GM18499 (cell line): Measurements from ENCODE around the gene SCT.

Source experiments
- ATAC-seq: cut with Tn5 transposase; IDR thresholded peaks from one replicate; pipeline ENCODE4 v1.9.1; 2021; ENCODE audit warnings: moderate number of reproducible peaks; ENCODE audit not compliant: insufficient read depth, unreplicated experiment

Gene SCT

GRCh38 chr11:612201-612960 lies 14.6 kb downstream of the SCT start:
- no peak for ATAC-seq

GRCh38 chr11:611001-611996 lies 15.7 kb downstream of the SCT start:
- ATAC-seq, result no peak

DNA sequence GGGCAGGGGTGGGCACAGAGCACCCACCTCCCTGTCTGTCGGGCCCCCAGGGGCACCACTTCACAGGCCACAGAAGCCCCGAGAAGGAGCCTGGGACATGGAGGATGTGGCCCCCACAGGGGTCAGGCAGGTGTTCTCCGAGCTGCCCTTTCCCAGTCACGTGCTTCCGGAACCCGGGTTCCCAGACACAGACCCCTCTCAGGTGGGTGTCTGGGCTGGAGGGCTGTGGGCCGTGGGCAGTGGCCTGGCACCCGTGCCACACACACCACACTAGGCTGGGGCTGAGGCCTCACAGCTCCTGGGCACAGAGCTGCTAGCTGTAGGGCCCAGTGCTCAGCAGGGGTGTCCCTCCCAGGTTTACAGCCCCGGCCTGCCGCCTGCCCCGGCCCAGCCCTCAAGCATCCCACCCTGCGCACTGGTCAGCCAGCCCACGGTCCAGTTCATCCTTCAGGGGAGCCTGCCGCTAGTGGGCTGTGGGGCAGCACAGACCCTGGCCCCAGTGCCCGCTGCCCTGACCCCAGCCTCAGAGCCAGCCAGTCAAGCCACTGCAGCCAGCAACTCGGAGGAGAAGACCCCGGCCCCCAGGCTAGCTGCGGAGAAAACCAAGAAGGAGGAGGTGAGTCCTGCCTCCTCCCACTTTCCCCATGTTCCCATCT lies 16.7 kb downstream of the SCT start:
- no peak for ATAC-seq

DNA sequence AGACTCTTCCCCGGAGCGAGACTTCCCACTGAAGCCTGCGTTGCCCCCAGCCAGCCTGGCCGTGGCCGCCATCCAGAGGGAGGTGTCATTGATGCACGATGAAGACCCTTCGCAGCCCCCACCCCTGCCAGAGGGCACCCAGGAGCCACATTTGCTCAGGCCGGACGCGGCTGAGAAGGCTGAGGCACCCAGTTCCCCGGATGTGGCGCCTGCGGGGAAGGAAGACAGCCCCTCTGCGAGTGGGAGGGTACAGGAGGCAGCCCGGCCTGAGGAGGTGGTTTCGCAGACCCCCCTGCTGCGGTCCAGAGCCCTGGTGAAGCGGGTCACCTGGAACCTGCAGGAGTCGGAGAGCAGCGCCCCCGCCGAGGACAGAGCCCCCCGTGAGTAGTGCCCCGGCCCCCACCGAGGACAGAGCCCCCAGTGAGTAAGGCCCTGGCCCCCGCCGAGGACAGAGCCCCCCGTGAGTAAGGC lies 17.6 kb downstream of the SCT start:
- ATAC-seq, result no peak

DNA sequence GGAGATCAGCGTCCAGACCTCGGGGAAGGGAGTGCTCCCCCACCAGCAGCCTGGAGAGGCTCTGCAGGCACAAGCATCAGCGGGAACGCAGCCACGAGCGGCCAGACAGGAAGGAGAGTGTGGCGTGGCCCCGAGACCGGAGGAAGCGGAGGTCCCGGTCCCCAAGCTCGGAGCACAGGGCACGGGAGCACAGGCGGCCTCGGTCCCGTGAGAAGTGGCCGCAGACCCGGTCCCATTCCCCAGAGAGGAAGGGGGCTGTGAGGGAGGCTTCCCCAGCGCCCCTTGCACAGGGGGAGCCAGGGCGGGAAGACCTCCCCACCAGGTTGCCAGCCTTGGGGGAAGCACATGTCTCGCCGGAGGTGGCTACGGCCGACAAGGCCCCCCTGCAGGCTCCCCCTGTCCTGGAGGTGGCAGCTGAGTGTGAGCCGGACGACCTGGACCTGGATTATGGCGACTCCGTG lies 18.2 kb downstream of the SCT start:
- no peak for ATAC-seq

DNA sequence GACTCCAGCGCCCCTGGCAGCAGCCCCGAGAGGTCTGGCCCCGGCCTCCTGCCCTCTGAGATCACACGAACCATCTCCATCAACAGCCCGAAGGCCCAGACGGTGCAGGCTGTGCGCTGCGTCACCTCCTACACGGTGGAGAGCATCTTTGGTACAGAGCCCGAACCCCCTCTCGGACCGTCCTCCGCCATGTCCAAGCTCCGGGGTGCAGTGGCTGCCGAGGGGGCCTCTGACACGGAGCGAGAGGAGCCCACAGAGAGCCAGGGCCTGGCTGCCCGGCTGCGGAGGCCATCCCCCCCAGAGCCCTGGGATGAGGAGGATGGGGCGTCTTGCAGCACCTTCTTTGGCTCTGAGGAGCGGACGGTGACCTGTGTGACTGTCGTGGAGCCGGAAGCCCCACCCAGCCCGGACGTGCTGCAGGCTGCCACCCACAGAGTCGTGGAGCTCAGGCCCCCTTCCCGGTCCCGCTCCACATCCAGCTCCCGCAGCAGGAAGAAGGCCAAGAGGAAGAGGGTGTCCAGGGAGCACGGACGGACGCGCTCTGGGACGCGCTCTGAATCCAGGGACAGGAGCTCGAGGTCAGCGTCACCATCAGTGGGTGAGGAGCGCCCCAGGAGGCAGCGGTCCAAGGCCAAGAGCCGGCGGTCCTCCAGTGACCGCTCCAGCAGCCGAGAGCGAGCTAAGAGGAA lies 18.9 kb downstream of the SCT start:
- ATAC-seq, result no peak

DNA sequence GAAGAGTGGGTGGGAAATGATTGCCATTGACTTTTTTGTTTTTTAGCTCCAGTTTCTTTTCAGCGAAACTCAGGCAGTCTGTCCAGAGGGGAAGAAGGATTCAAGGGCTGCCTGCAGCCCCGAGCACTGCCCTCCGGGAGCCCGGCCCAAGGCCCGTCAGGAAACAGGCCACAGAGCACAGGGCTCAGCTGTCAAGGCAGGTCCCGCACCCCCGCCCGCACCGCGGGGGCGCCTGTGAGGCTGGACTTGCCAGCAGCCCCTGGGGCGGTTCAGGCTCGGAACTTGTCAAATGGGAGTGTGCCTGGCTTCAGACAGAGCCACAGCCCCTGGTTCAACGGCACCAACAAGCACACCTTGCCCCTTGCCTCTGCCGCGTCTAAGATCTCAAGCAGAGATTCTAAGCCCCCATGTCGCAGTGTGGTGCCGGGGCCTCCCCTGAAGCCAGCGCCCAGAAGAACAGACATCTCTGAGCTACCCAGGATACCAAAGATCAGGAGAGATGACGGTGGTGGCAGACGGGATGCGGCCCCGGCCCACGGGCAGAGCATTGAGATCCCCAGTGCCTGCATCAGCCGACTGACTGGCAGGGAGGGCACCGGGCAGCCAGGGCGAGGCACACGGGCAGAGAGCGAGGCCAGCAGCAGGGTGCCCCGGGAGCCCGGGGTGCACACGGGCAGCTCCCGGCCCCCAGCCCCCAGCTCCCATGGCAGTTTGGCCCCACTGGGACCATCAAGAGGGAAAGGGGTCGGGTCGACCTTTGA lies 19.8 kb downstream of the SCT start:
- ATAC-seq, result no peak

- ATAC-seq, result no peak
Observed at GRCh38 chr11:606245-606644, 20.7 kb downstream of the SCT start.

DNA sequence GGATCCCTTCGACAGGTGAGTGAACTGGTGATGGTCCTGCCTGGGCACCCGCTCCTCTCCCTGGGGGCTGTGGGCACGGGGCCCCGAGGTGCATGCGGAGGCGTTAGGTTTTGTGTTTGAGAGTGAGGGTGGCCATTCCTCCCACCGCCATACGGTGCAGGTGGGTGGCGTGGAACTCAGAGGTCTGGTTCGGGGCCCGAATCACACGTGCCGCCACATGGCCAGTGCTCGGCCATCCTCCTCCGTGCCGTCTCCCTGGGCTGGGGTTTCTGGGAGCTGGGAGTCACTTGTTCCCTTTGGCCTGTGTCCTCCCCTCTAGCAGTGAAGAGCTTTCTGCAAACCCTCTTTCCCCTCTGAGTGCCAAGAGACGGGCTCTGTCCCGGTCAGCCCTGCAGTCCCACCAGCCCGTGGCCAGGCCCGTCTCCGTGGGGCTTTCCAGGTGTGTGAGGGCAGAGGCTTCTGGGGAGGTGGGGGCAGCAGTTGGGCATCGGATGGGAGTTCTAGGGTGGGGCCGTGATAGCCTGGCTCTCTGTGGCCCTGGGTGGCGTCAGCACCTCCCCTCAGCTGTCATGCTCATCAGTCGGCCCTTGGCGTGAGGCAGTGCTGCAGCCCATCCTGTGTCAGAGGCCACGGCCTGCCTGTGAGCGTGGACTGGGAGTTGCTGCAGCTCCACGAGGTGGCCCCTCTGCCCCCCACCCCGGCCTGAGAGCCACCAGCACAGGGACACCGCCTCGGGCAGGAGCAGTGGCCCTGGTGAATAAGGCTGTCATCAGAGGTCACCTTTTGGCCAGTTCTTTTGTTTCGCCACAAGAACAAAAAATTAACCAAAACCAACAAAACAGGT lies 21.5 kb downstream of the SCT start:
- ATAC-seq, result no peak

DNA sequence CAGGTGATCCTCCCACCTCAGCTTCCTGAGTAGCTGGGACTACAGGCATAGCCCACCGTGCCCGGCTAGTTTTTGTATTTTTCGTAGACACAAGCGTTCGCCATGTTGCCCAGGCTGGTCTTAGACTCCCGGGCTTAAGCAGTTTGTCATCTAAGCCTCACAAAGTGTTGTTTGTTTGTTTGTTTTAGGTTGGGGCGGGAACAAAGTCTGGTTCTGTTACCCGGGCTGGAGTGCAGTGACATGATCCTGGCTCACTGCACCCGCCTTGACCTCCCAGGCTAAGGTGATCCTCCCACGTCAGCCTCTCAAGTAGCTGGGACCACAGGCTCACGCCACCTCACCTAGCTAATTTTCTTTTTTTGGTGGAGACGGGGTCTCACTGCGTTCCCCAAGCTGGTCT lies 23.8 kb downstream of the SCT start:
- no peak for ATAC-seq

DNA sequence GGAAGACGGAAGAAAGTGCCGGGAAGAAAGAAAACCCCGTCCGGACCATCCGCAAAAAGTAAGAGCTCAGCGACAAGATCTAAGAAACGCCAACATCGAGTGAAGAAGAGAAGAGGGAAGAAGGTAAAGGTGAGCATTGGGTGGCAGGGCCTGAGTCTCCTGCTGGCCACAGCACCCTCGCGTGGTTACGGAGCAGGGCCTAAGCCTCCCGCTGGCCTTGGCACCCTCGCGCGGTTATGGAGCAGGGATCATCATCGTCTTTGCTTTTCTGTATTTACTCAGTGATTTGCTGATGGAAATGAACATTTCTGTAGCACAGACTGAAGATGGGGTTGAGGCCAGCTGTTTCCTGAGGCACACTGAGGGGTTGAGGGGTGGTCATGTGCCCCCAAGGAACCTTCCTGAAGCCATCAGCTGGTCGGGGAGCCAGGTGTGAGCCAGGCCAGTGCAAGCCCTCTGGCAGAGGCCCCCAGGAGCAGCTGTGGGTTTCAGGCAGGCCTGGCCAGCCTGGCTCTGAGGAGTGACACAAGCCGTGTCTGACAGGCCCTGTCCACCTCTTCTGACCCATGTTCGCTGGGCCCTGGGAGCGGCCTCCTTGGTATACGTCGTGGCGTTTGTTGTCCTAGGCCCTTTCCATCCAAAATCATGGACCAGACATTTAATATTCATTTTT lies 25.3 kb downstream of the SCT start:
- no peak for ATAC-seq

DNA sequence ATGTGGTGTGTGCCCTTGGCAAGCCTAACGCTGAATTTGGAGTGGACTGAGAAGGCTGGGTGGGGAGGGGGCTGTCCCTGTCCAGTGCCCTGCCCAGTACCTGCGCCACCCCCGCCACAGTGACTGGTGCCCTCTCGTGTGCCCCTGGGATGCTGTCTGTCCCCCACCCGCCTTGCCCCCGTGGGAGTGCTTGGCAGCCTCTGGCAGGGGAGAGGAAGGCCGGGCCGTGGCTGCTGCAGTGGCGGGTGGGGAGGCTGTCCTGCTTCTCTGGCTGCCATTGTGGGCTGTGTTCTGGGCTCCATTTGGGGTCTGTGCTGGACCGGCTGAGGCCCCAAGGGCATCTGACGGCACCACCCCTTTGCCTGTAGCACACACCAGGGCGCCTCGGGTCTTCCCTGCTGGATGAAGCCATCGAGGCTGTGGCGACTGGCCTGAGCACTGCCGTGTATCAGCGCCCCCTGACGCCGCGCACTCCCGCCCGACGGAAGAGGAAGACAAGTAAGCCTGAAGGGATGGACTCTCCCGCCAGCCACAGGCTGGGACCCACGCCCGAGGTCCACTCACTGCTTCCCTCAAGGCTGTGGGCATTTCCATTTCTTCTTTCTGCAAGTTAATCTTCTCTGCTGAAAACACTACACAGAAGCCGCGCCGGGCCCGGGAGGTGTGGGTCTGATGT lies 28.8 kb downstream of the SCT start:
- ATAC-seq, result no peak

- no peak for ATAC-seq
Observed at GRCh38 chr11:597166-597725, 29.7 kb downstream of the SCT start.

DNA sequence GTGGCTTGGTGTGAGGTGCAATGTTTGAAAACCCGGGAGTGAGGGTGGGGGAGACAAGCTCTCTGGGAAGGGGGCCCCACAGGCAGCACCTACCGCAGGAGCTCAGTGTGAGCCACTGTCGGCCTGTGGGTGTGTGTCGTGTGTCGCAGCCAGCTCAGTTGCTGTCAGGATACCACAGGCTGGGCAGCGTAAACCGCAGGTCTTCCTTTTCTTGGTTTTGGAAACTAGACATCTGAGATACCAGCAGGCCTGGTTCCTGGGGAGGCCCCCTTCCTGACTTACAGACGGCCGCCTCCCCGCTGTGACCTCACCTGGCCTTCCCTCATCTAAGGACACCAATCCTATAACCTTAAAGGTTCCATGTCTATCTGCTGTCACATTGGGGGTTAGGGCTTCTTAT lies 30.6 kb downstream of the SCT start:
- no peak for ATAC-seq

DNA sequence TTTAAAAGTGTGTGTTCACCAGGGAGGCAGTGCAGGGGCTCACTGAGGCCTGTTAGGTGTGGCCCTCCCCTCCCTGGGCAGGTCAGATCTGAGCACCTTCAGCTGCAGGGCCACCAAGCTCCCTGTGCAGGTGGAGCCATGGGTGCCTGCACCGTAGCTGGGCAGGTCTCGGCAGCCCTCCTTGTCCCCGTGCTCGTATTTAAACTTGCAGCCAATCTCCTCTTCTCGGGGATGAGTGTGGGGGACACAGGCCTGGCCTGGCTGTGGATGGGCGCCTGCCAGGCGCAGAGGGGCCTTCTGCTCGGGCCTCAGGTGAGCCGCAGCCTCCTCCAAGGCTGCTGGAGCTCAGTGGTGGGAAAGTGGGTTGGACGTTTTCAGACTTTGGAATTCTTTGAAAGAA lies 31.6 kb downstream of the SCT start:
- no peak for ATAC-seq

DNA sequence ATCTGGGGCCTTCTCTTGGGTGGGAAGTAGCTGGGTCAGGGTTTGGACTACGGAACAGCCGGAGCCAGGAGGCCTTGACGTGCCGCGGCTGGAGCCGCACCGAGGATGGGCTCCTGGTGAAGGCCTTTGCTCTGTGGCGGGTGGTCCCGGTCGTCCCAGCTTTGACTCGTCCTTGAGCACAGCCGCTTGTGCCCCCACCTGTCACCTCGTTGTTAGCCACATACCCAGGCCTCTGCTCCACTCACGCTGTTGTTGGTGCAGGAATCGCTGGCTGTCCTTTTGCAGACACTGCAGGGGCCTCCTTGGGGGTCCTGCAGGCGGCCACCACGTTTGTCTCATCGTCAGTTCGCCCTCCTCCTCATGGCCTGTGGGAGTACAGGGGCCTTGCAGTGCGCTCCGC lies 33.6 kb downstream of the SCT start:
- no peak for ATAC-seq

DNA sequence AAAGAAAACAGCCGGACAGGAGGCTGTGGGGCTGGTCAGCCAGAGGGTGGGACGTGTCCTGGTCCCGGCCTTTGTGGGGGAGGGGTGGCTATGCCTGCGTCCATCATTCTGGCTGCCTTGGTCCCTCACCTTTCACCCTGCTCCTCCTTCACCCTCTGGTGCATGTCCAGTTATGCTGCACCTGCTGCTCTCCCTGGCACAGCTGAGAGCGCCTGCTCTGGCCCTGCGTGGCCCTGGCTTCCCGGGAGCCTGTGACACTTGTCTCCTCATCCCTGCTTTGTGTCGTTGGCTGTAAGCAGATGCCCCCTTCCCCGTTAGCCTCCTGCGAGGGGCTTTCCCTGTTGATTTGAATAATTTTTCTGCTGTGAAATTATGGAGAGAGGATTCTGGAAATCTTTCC lies 34.1 kb downstream of the SCT start:
- ATAC-seq, result no peak
